HepG2 (cell line): ENCODE results near the gene ELP5. TPM values are rescaled to one million over a fixed set of nuclear protein-coding genes. Genes with fewer than 3 reads are reported as not detected.

Experiments used
- CCAR2 ChIP-seq: fragments of 200-400 bp; formaldehyde crosslinking; optimal IDR thresholded peaks from 2 replicates; pipeline ENCODE3; 2018; ENCODE audit warnings: low read depth, mild to moderate bottlenecking, low read length, moderate library complexity
- EHMT2 ChIP-seq: fragments of 200-600 bp; sonication (generic); IDR thresholded peaks from 2 replicates; pipeline ENCODE4 v1.7.0; 2017; ENCODE audit warnings: antibody characterized with exemption, low read depth, low read length, borderline replicate concordance
- FOSL1 ChIP-seq: sonication (generic); formaldehyde crosslinking; IDR thresholded peaks from 2 replicates; pipeline ENCODE4 v1.9.0; 2021; ENCODE audit warnings: missing genetic modification reagents, borderline replicate concordance
- HOXA7 ChIP-seq: sonication (generic); formaldehyde crosslinking; IDR thresholded peaks from 2 replicates; pipeline ENCODE4 v1.8.1; 2022; ENCODE audit warnings: mild to moderate bottlenecking, missing genetic modification reagents, moderate library complexity
- MAZ ChIP-seq, 2 experiments: sonication (generic) in 1 of 2; formaldehyde crosslinking in 1 of 2; IDR thresholded peaks; 2 replicates each; pipeline versions ENCODE4 v1.5.0 to v1.6.1; 2012 to 2020; ENCODE audit warnings: low read depth in 2 of 2, mild to moderate bottlenecking in 2 of 2, borderline replicate concordance in 1 of 2, improper control_type of control experiment in 1 of 2, low read length in 1 of 2, missing genetic modification reagents in 1 of 2, moderate library complexity in 1 of 2
- SYNCRIP ChIP-seq: fragments of 200-400 bp; formaldehyde crosslinking; IDR thresholded peaks from 2 replicates; pipeline ENCODE4 v1.6.1; 2018; ENCODE audit warnings: mild to moderate bottlenecking, low read depth, low read length; ENCODE audit not compliant: insufficient read depth
- TAF1 ChIP-seq: sonication (generic); formaldehyde crosslinking; IDR thresholded peaks from 2 replicates; pipeline ENCODE4 v1.4.0; 2020; ENCODE audit warnings: missing genetic modification reagents
- WIZ ChIP-seq: sonication (generic); formaldehyde crosslinking; IDR thresholded peaks from 2 replicates; pipeline ENCODE4 v1.5.1; 2020; ENCODE audit warnings: mild to moderate bottlenecking, missing genetic modification reagents
- ZBTB2 ChIP-seq: sonication (generic); formaldehyde crosslinking; IDR thresholded peaks from 2 replicates; pipeline ENCODE4 v1.8.0; 2022; ENCODE audit warnings: low read depth, missing genetic modification reagents
- ZBTB39 ChIP-seq: sonication (generic); formaldehyde crosslinking; IDR thresholded peaks from 2 replicates; pipeline ENCODE4 v1.5.0; 2020; ENCODE audit warnings: missing genetic modification reagents
- ZNF263 ChIP-seq: sonication (generic); formaldehyde crosslinking; IDR thresholded peaks from 2 replicates; pipeline ENCODE4 v1.4.0; 2020; ENCODE audit warnings: missing genetic modification reagents
- ZNF484 ChIP-seq: sonication (generic); formaldehyde crosslinking; IDR thresholded peaks from 2 replicates; pipeline ENCODE4 v1.5.1; 2020; ENCODE audit warnings: mild to moderate bottlenecking, low read depth, missing genetic modification reagents, borderline replicate concordance
- ZNF572 ChIP-seq: sonication (generic); formaldehyde crosslinking; IDR thresholded peaks from 2 replicates; pipeline ENCODE4 v1.5.1; 2020; ENCODE audit warnings: mild to moderate bottlenecking, missing genetic modification reagents
- ZNF615 ChIP-seq: sonication (generic); formaldehyde crosslinking; IDR thresholded peaks from 2 replicates; pipeline ENCODE4 v1.5.0; 2020; ENCODE audit warnings: mild to moderate bottlenecking, missing genetic modification reagents, borderline replicate concordance
- ZNF766 ChIP-seq: sonication (generic); formaldehyde crosslinking; IDR thresholded peaks from 2 replicates; pipeline ENCODE4 v1.5.0; 2020; ENCODE audit warnings: missing genetic modification reagents, borderline replicate concordance
- ZNF770 ChIP-seq: sonication (generic); formaldehyde crosslinking; IDR thresholded peaks from 2 replicates; pipeline ENCODE4 v1.5.0; 2020; ENCODE audit warnings: mild to moderate bottlenecking, missing genetic modification reagents
- ZSCAN29 ChIP-seq: sonication (generic); formaldehyde crosslinking; conservative IDR thresholded peaks from 2 replicates; pipeline ENCODE4 v1.4.0; 2020; ENCODE audit warnings: mild to moderate bottlenecking, missing genetic modification reagents
- polyA plus RNA-seq, 8 experiments: library from polyadenylated mRNA; depleted of rRNA in 3 of 8; stranded (reverse) in 7 of 8; unstranded in 1 of 8; fragments of >200 nt; fragmentation: Illumina TruSeq in 4 of 8; extraction: Trizol in 4 of 8; gene quantifications; 2 replicates each; pipeline versions ENCODE4 v1.2.1 to v1.2.3, GENCODE V29; 2011 to 2016; ENCODE audit warnings: low read depth in 4 of 8, missing spikeins in 1 of 8, mixed read lengths in 1 of 8; ENCODE audit not compliant: insufficient read depth in 1 of 8
- total RNA-seq, 5 experiments: library from RNA; depleted of rRNA; stranded (reverse); fragments of >200 nt; fragmentation: Illumina TruSeq; extraction: Trizol; gene quantifications; 2 replicates each; pipeline ENCODE4 v1.2.3, GENCODE V29; 2016; ENCODE audit warnings: low read depth in 1 of 5

ELP5 gene
- total and polyA plus RNA-seq, 2 of the 13 experiments (the other 11 are each of a cell fraction or from before 2014, with no cell fraction given), result 67.6 to 69.8 TPM

GRCh38 chr17:7252176-7253043 is at the start of gene ELP5 (continued):
- TF ChIP-seq ZBTB2 (CRISPR knock-in tag), result peak; percentile 88
- no peak for TF ChIP-seq SYNCRIP
- TF ChIP-seq ZNF484 (CRISPR knock-in tag), result no peak
- no peak; the same call in 1 of the 2 replicates for TF ChIP-seq FOSL1 (CRISPR knock-in tag)
- no peak for TF ChIP-seq WIZ (CRISPR knock-in tag)
- peak; percentile 55 for TF ChIP-seq TAF1 (CRISPR knock-in tag)
- no peak for TF ChIP-seq HOXA7 (CRISPR knock-in tag)
- peak; percentile 100 for TF ChIP-seq ZNF263 (CRISPR knock-in tag)
- no peak for TF ChIP-seq ZNF615 (CRISPR knock-in tag)
- 0 out of 2 replicates have a peak, but pooled peaks have one; percentile 23 for TF ChIP-seq ZNF766 (CRISPR knock-in tag)
- TF ChIP-seq MAZ (IDR thresholded peaks at IDR 0.05; ENCODE audit: borderline replicate concordance, low read depth, low read length), result peak; percentile 91
- peak; percentile 83 for TF ChIP-seq MAZ (CRISPR knock-in tag; IDR thresholded peaks at IDR 0.05; ENCODE audit: low read depth)
- TF ChIP-seq EHMT2, result no peak
- no peak for TF ChIP-seq ZBTB39 (CRISPR knock-in tag)
- 0 out of 2 replicates have a peak, but pooled peaks have one; percentile 53 for TF ChIP-seq ZSCAN29 (CRISPR knock-in tag)
- no peak for TF ChIP-seq CCAR2
- 0 out of 2 replicates have a peak, but pooled peaks have one; percentile 81 for TF ChIP-seq ZNF572 (CRISPR knock-in tag)
- TF ChIP-seq ZNF770 (CRISPR knock-in tag), result no peak
